Fibroblast of mammary gland (primary cell): Measurements from ENCODE around the gene PPP4R3C.
"Not testable (repeated sequence)": the region's sequence is repeated elsewhere in the genome, so short reads cannot be mapped to it uniquely, and the experiment has no call there.

Experiments used
- DNase-seq: peaks from one replicate; pipeline ENCODE4 v3.0.0-alpha.2; 2010; ENCODE audit warnings: low read depth
- H3K4me3 ChIP-seq: 2 replicates; pipeline ENCODE4 v1.5.1; 2011; ENCODE audit warnings: low read depth, mild to moderate bottlenecking, low read length, moderate library complexity; ENCODE audit not compliant: control insufficient read depth
- TF ChIP-seq, protein P1 (sequence below): conservative IDR thresholded peaks from 2 replicates; pipeline ENCODE4 v1.5.1; 2011; ENCODE audit warnings: low read depth, low read length, inconsistent platforms; ENCODE audit not compliant: control insufficient read depth, insufficient read depth

The PPP4R3C gene

GRCh38 chrX:27445438-27445837 lies 17.7 kb downstream of the PPP4R3C start:
- TF ChIP-seq, protein P1, sequence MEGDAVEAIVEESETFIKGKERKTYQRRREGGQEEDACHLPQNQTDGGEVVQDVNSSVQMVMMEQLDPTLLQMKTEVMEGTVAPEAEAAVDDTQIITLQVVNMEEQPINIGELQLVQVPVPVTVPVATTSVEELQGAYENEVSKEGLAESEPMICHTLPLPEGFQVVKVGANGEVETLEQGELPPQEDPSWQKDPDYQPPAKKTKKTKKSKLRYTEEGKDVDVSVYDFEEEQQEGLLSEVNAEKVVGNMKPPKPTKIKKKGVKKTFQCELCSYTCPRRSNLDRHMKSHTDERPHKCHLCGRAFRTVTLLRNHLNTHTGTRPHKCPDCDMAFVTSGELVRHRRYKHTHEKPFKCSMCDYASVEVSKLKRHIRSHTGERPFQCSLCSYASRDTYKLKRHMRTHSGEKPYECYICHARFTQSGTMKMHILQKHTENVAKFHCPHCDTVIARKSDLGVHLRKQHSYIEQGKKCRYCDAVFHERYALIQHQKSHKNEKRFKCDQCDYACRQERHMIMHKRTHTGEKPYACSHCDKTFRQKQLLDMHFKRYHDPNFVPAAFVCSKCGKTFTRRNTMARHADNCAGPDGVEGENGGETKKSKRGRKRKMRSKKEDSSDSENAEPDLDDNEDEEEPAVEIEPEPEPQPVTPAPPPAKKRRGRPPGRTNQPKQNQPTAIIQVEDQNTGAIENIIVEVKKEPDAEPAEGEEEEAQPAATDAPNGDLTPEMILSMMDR = no peak
- H3K4me3 ChIP-seq = no peak overlapping the region
- DNase-seq = no peak

DNA sequence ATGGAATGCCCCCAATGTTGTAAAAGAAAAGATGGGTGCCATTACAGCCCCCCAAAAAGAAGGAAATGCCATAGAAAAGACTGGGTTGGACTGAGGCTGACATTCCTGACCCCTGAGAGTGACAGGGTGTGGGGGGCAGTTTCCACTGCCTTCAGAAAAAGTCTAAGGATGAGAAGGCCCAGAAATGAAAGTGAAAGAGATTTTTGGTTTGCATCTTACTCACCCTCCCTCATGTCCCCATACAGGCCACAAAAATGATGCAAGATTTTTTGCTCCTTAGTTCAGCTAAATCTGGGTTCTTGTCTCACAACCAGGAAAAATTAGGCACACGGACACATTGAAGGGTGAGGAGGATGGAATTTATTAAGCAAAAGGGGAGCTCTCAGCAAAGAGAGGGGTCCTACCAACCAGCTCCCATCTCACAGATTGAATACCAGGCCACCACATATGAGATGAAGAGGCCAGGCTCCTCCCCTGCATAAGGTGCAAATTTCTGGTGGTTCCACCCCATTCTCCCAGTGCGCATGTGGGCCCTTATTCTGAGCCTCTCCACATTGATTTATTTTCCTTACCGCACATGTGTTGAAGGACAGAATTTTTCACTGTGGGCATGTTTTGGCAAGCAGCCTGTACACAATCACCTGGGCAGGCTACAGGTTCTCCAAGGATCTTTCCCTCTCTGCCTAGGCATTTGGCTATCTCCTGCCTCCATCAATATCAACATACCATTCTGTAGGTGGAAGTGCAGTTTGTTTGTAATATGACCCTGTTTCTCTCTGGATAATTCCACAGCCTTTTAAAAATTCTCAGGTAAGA lies 18.8 kb downstream of the PPP4R3C start:
- DNase-seq = no peak
- H3K4me3 ChIP-seq = no peak overlapping the region
- TF ChIP-seq, protein P1 = no peak

- not testable (repeated sequence) for DNase-seq, H3K4me3 ChIP-seq
Observed at GRCh38 chrX:27442392-27442791, 20.7 kb downstream of the PPP4R3C start.

DNA sequence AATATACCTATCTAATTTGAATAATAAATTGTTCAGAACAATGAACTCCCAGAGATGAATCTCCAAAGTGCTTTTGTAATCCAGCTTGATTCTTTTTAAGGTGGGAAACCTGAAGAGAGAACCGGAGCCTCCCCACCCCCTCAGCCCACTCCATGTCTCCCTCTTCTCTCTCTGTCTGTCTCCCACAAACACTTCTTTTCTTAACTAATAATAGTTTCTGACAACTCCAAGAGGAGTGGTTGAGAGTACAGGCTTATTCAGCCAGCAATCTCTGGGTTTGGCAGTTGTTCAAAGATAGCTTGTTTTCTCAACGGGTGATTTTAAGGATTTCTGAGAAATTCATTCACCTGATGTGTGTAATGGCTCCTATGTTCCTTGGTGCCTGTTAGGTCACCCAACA lies 23.4 kb downstream of the PPP4R3C start:
- H3K4me3 ChIP-seq = no peak overlapping the region
- TF ChIP-seq, protein P1 = no peak
- DNase-seq = no peak

GRCh38 chrX:27438937-27439336 lies 24.2 kb downstream of the PPP4R3C start:
- TF ChIP-seq, protein P1 = no peak
- H3K4me3 ChIP-seq = no peak overlapping the region
- DNase-seq = no peak

DNA sequence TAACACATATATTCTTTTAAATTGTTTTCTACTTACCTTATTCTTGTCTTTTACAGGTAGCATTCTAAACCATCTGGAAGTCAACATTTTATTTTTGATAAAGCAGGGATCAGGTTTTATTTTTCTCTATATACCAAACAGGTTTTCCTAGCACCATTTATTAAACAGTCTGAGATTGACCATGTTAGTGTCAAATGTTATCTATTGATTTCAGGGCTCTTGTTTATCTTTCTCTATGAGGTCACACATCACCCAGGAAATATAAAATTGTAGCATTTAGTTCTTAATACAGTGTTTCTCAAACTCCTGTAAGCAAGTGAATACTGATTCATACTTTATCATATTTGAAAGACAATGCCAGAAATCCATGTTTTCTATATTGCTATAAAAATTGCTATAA lies 28.1 kb downstream of the PPP4R3C start:
- TF ChIP-seq, protein P1 = no peak
- DNase-seq = no peak
- no peak overlapping the region for H3K4me3 ChIP-seq
